ENCODE data around the gene STXBP6.

STXBP6 gene

DNA sequence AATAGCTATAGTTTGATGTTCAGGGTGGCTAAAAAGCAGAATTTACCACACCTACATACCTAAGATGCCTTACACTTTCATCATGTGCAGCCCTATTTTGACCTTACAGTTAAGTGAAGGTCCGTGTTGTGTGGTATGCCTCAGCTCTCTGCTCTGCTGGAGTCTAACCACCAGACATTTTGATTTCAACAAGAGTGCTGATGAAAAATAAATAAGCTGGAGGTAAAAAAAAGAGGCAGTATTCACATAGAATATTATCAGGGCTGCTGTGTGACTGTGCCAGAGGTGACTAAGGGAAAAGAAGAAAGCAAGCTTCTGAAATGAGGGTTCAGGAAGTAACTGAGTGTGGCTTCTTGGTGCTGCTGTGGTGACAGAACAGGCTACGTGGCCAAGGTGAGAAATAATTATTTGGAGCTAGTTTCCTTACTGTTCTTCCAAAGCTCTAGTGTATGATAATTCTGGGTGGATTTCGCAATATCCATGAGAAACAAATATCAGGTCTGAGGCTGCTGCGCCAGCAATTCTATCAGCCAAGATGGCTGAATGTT is 188.8 kb downstream of the STXBP6 start:
- TF ChIP-seq ZNF621 (tag by site-specific recombination; IDR thresholded peaks at IDR 0.05) (no peak), ZNF138 (tag by site-specific recombination; IDR thresholded peaks at IDR 0.05; ENCODE audit: borderline replicate concordance) (no peak), ZNF19 (tag by site-specific recombination; IDR thresholded peaks at IDR 0.05; ENCODE audit: low read depth) (no peak), HOXC10 (CRISPR knock-in tag; IDR thresholded peaks at IDR 0.05) (no peak), ZFHX2 (tag by site-specific recombination; conservative IDR thresholded peaks at IDR 0.05) (no peak), ZNF274 (IDR thresholded peaks at IDR 0.05; ENCODE audit: low read length) (no peak), ZNF274 (tag by site-specific recombination; IDR thresholded peaks at IDR 0.05; ENCODE audit: borderline replicate concordance) (no peak), ZNF629 (tag by site-specific recombination; IDR thresholded peaks at IDR 0.05) (no peak), ZXDB (tag by site-specific recombination; IDR thresholded peaks at IDR 0.05) (no peak), ZNF175 (tag by site-specific recombination; IDR thresholded peaks at IDR 0.05) (no peak), ZNF610 (tag by site-specific recombination; IDR thresholded peaks at IDR 0.05; ENCODE audit: borderline replicate concordance) (no peak), ZNF830 (tag by site-specific recombination; IDR thresholded peaks at IDR 0.05; ENCODE audit: low read depth) (no peak)
- TF ChIP-seq, protein P1, sequence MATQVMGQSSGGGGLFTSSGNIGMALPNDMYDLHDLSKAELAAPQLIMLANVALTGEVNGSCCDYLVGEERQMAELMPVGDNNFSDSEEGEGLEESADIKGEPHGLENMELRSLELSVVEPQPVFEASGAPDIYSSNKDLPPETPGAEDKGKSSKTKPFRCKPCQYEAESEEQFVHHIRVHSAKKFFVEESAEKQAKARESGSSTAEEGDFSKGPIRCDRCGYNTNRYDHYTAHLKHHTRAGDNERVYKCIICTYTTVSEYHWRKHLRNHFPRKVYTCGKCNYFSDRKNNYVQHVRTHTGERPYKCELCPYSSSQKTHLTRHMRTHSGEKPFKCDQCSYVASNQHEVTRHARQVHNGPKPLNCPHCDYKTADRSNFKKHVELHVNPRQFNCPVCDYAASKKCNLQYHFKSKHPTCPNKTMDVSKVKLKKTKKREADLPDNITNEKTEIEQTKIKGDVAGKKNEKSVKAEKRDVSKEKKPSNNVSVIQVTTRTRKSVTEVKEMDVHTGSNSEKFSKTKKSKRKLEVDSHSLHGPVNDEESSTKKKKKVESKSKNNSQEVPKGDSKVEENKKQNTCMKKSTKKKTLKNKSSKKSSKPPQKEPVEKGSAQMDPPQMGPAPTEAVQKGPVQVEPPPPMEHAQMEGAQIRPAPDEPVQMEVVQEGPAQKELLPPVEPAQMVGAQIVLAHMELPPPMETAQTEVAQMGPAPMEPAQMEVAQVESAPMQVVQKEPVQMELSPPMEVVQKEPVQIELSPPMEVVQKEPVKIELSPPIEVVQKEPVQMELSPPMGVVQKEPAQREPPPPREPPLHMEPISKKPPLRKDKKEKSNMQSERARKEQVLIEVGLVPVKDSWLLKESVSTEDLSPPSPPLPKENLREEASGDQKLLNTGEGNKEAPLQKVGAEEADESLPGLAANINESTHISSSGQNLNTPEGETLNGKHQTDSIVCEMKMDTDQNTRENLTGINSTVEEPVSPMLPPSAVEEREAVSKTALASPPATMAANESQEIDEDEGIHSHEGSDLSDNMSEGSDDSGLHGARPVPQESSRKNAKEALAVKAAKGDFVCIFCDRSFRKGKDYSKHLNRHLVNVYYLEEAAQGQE (tag by site-specific recombination; IDR thresholded peaks at IDR 0.05): no peak
- TF ChIP-seq, protein P2, sequence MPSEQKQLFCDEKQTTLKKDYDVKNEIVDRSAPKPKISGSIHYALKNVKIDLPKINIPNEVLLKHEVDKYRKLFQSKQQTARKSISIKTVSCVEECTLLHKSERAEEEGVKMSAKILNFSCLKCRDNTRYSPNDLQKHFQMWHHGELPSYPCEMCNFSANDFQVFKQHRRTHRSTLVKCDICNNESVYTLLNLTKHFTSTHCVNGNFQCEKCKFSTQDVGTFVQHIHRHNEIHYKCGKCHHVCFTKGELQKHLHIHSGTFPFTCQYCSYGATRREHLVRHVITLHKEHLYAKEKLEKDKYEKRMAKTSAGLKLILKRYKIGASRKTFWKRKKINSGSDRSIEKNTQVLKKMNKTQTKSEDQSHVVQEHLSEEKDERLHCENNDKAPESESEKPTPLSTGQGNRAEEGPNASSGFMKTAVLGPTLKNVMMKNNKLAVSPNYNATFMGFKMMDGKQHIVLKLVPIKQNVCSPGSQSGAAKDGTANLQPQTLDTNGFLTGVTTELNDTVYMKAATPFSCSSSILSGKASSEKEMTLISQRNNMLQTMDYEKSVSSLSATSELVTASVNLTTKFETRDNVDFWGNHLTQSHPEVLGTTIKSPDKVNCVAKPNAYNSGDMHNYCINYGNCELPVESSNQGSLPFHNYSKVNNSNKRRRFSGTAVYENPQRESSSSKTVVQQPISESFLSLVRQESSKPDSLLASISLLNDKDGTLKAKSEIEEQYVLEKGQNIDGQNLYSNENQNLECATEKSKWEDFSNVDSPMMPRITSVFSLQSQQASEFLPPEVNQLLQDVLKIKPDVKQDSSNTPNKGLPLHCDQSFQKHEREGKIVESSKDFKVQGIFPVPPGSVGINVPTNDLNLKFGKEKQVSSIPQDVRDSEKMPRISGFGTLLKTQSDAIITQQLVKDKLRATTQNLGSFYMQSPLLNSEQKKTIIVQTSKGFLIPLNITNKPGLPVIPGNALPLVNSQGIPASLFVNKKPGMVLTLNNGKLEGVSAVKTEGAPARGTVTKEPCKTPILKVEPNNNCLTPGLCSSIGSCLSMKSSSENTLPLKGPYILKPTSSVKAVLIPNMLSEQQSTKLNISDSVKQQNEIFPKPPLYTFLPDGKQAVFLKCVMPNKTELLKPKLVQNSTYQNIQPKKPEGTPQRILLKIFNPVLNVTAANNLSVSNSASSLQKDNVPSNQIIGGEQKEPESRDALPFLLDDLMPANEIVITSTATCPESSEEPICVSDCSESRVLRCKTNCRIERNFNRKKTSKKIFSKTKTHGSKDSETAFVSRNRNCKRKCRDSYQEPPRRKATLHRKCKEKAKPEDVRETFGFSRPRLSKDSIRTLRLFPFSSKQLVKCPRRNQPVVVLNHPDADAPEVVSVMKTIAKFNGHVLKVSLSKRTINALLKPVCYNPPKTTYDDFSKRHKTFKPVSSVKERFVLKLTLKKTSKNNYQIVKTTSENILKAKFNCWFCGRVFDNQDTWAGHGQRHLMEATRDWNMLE (tag by site-specific recombination; conservative IDR thresholded peaks at IDR 0.05; ENCODE audit: low read depth): no peak
- Histone ChIP-seq H3K4me1 (ENCODE audit: control insufficient read depth, insufficient read depth, low read length) (no peaks in the 10 kb centered on the region), H3K27ac (ENCODE audit: extremely low read depth, low read depth, low read length) (no peak overlapping the region), H3K9me3 (ENCODE audit: control insufficient read depth, insufficient read depth, low read depth, low read length) (no peaks in the 10 kb centered on the region; the same call in 1 of the 2 replicates), H3K4me3 (ENCODE audit: low read depth, low read length) (no peak overlapping the region), H3K36me3 (ENCODE audit: control insufficient read depth in 2 of 2, insufficient read depth in 1 of 2, low read length in 2 of 2) (no peaks in the 10 kb centered on the region)
- ChIA-PET POLR2A (no interaction called here), CTCF (interaction anchor here (0.6 kb wide), 1 partner anchor 184 kb away, joined by 6 read pairs; no protein-coding TSS in a partner anchor)

DNA sequence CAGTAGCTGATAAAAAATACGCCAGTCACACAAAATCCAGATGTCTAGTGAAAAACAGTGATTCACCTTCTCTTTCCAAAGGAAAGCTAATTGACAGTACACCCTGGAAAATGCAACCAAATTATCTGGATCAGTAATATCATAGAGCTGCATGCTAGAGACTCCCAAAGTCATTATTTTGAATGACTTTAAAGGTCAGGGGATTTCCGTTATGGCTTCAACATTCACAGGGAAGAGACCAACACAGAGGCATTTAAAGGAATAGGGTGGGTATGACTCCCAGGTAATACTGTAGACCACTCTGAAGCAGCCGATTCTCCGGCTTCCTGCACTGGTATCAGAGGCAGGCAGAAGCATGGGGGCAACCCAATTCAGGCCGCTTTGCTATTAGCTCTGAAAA is 190.4 kb downstream of the STXBP6 start:
- Histone ChIP-seq H3K36me3 (ENCODE audit: control insufficient read depth in 2 of 2, insufficient read depth in 1 of 2, low read length in 2 of 2) (no peaks in the 10 kb centered on the region), H3K4me3 (ENCODE audit: low read depth, low read length) (no peak overlapping the region), H3K9me3 (ENCODE audit: control insufficient read depth, insufficient read depth, low read depth, low read length) (no peaks in the 10 kb centered on the region), H3K4me1 (ENCODE audit: control insufficient read depth, insufficient read depth, low read length) (no peaks in the 10 kb centered on the region), H3K27ac (ENCODE audit: extremely low read depth, low read depth, low read length) (no peak overlapping the region)
- CTCF ChIA-PET: no interaction called here
- POLR2A ChIA-PET: no interaction called here
- TF ChIP-seq, protein P3, sequence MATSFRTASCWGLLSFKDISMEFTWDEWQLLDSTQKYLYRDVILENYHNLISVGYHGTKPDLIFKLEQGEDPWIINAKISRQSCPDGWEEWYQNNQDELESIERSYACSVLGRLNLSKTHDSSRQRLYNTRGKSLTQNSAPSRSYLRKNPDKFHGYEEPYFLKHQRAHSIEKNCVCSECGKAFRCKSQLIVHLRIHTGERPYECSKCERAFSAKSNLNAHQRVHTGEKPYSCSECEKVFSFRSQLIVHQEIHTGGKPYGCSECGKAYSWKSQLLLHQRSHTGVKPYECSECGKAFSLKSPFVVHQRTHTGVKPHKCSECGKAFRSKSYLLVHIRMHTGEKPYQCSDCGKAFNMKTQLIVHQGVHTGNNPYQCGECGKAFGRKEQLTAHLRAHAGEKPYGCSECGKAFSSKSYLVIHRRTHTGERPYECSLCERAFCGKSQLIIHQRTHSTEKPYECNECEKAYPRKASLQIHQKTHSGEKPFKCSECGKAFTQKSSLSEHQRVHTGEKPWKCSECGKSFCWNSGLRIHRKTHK (tag by site-specific recombination; IDR thresholded peaks at IDR 0.05): no peak
- TF ChIP-seq KLF9 (tag by site-specific recombination; IDR thresholded peaks at IDR 0.05; ENCODE audit: low read depth) (no peak), ZNF239 (tag by site-specific recombination; IDR thresholded peaks at IDR 0.05) (no peak), ZNF76 (tag by site-specific recombination; IDR thresholded peaks at IDR 0.05; ENCODE audit: borderline replicate concordance, low read depth) (no peak), ZBTB7A (tag by site-specific recombination; IDR thresholded peaks at IDR 0.05; ENCODE audit: low read depth) (no peak), ZNF623 (tag by site-specific recombination; IDR thresholded peaks at IDR 0.05) (no peak), ZNF311 (tag by site-specific recombination; IDR thresholded peaks at IDR 0.05; ENCODE audit: borderline replicate concordance) (no peak), ZNF558 (tag by site-specific recombination; IDR thresholded peaks at IDR 0.05) (no peak), ZNF664 (tag by site-specific recombination; IDR thresholded peaks at IDR 0.05) (no peak), ZNF214 (tag by site-specific recombination; IDR thresholded peaks at IDR 0.05; ENCODE audit: borderline replicate concordance) (no peak)
- TF ChIP-seq, protein P4, sequence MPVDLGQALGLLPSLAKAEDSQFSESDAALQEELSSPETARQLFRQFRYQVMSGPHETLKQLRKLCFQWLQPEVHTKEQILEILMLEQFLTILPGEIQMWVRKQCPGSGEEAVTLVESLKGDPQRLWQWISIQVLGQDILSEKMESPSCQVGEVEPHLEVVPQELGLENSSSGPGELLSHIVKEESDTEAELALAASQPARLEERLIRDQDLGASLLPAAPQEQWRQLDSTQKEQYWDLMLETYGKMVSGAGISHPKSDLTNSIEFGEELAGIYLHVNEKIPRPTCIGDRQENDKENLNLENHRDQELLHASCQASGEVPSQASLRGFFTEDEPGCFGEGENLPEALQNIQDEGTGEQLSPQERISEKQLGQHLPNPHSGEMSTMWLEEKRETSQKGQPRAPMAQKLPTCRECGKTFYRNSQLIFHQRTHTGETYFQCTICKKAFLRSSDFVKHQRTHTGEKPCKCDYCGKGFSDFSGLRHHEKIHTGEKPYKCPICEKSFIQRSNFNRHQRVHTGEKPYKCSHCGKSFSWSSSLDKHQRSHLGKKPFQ (tag by site-specific recombination; IDR thresholded peaks at IDR 0.05): no peak

Data from HEK293 (cell line).